GM12878 (cell line): ENCODE results near the gene DIP2C. TPM values are rescaled to one million over a fixed set of nuclear protein-coding genes. Genes with fewer than 3 reads are reported as not detected.

Experiments
- ATAC-seq: fragments of 200-7000 bp; cut with Tn5 transposase; 3 replicates; pipeline ENCODE4 v1.9.1; 2020; ENCODE audit warnings: mild to moderate bottlenecking, moderate library complexity
- BruUV-seq: library from RNA; stranded (reverse); fragments of 400-500 nt; replicated peaks from 2 replicates; lab custom pipeline; 2021; lab: Mats Ljungman, UMichigan
- CTCF ChIA-PET: fragments of 300-600 bp; sonication (Branson Sonifier 250); formaldehyde crosslinking; extraction: SDS; loops from one replicate; lab custom pipeline; 2021; ENCODE audit warnings: inconsistent platforms; lab: Yijun Ruan, JAX
- POLR2A ChIA-PET: fragments of 350-600 bp; formaldehyde crosslinking; extraction: SDS; loops from one replicate; lab custom pipeline; 2021; ENCODE audit warnings: inconsistent platforms; lab: Charles Lee
- RAD21 ChIA-PET: fragments of 300-600 bp; sonication (Branson Sonifier 250); formaldehyde crosslinking; loops from one replicate; lab custom pipeline; 2023; ENCODE audit warnings: antibody characterized with exemption; ENCODE audit not compliant: unreplicated experiment; lab: Charles Lee
- SMC1A ChIA-PET: fragments of 300-600 bp; sonication (Branson Sonifier 250); formaldehyde crosslinking; loops from one replicate; lab custom pipeline; 2023; ENCODE audit not compliant: unreplicated experiment, uncharacterized antibody; lab: Charles Lee
- DNase-seq: peaks from one replicate; pipeline ENCODE4 v3.0.0-alpha.2; 2011; ENCODE audit warnings: low read depth, low spot score
- FAIRE-seq: peaks from 3 replicates; lab custom pipeline; 2011; peaks lifted over from hg19 to GRCh38; lab: Jason Lieb, UNC
- H2AFZ ChIP-seq: 2 replicates; pipeline ENCODE4 v1.6.0; 2011; ENCODE audit warnings: low read depth, low read length, control low read depth; ENCODE audit not compliant: control insufficient read depth
- H3K27ac ChIP-seq: 2 replicates; pipeline ENCODE4 v1.5.1; 2011; ENCODE audit warnings: control low read depth; ENCODE audit not compliant: control insufficient read depth, insufficient read depth
- H3K27me3 ChIP-seq, 2 experiments: replicated peaks in 1 of 2; 2 replicates each; pipeline versions ENCODE4 v1.6.0 to v1.6.1; 2011; ENCODE audit warnings: low read length in 1 of 2; ENCODE audit not compliant: control insufficient read depth in 2 of 2, insufficient read depth in 2 of 2
- H3K36me3 ChIP-seq, 2 experiments: 2 replicates each; pipeline ENCODE4 v1.5.1; 2011; ENCODE audit warnings: low read length in 1 of 2; ENCODE audit not compliant: control insufficient read depth in 2 of 2, insufficient read depth in 2 of 2
- H3K4me1 ChIP-seq: 2 replicates; pipeline ENCODE4 v1.6.1; 2011; ENCODE audit warnings: mild to moderate bottlenecking, low read length, moderate library complexity, mixed read lengths; ENCODE audit not compliant: control insufficient read depth, insufficient read depth
- H3K4me2 ChIP-seq: 2 replicates; pipeline ENCODE4 v1.6.0; 2011; ENCODE audit warnings: control low read depth; ENCODE audit not compliant: control insufficient read depth, insufficient read depth
- H3K4me3 ChIP-seq: fragments of 200-600 bp; sonication (generic); 2 replicates; pipeline ENCODE4 v1.5.1; 2016
- H3K79me2 ChIP-seq: 2 replicates; pipeline ENCODE4 v1.6.0; 2011; ENCODE audit warnings: low read length; ENCODE audit not compliant: control insufficient read depth, insufficient read depth
- H3K9ac ChIP-seq: 2 replicates; pipeline ENCODE4 v1.8.0; 2011; ENCODE audit warnings: low read length, control low read depth, mixed read lengths; ENCODE audit not compliant: control insufficient read depth, insufficient read depth
- H3K9me3 ChIP-seq: replicated peaks from 3 replicates; pipeline ENCODE4 v1.5.1; 2011; ENCODE audit warnings: mild to moderate bottlenecking, low read length; ENCODE audit not compliant: control insufficient read depth, insufficient read depth
- H4K20me1 ChIP-seq: 2 replicates; pipeline ENCODE4 v1.6.0; 2011; ENCODE audit not compliant: control insufficient read depth, insufficient read depth
- BCL11A ChIP-seq: IDR thresholded peaks from 2 replicates; pipeline ENCODE4 v1.6.1; 2011; ENCODE audit warnings: low read depth, low read length
- JUND ChIP-seq: IDR thresholded peaks from 2 replicates; pipeline ENCODE4 v1.6.1; 2012; ENCODE audit warnings: low read depth, mild to moderate bottlenecking, low read length, improper control_type of control experiment, moderate library complexity
- KLF5 ChIP-seq: fragments of 450-650 bp; IDR thresholded peaks from 2 replicates; pipeline ENCODE4 v1.6.1; 2014; ENCODE audit warnings: mild to moderate bottlenecking; ENCODE audit not compliant: partially characterized antibody
- NFIC ChIP-seq: IDR thresholded peaks from 2 replicates; pipeline ENCODE4 v1.6.1; 2012; ENCODE audit warnings: low read depth, mild to moderate bottlenecking, inconsistent platforms, low read length, moderate library complexity
- NFYA ChIP-seq: IDR thresholded peaks from 2 replicates; pipeline ENCODE4 v1.6.1; 2011; ENCODE audit warnings: low read depth, mild to moderate bottlenecking, low read length, improper control_type of control experiment, borderline replicate concordance
- NKRF ChIP-seq: fragments of 450-650 bp; conservative IDR thresholded peaks from 2 replicates; pipeline ENCODE4 v1.6.1; 2017; ENCODE audit warnings: mild to moderate bottlenecking, moderate library complexity
- REST ChIP-seq: IDR thresholded peaks from 2 replicates; pipeline ENCODE4 v1.6.1; 2012; ENCODE audit warnings: mild to moderate bottlenecking, low read depth, low read length
- SMAD1 ChIP-seq: fragments of 450-650 bp; IDR thresholded peaks from 2 replicates; pipeline ENCODE4 v1.6.1; 2018; ENCODE audit warnings: mild to moderate bottlenecking, low read depth; ENCODE audit not compliant: partially characterized antibody
- SREBF2 ChIP-seq: IDR thresholded peaks from 2 replicates; pipeline ENCODE4 v1.6.1; 2012; ENCODE audit warnings: mild to moderate bottlenecking, low read length
- WGBS: methylation state at CpG from one replicate; pipeline ENCODE4 v1.1.6; 2016; ENCODE audit warnings: low lambda C conversion rate; ENCODE audit not compliant: insufficient replicate concordance, insufficient coverage; ENCODE audit errors: missing lambda C conversion rate; 5-methylcytosine and 5-hydroxymethylcytosine counted together
- in situ Hi-C: fragments of 300-500 bp; cut with MboI; formaldehyde crosslinking; loops from 9 replicates; pipeline ENCODE4 v1.14.3; 2018; ENCODE audit warnings: mixed read lengths
- intact Hi-C: fragments of 100-400 bp; cut with micrococcal nuclease; formaldehyde crosslinking; loops from one replicate; pipeline ENCODE4 v1.14.2; 2022; ENCODE audit not compliant: unreplicated experiment
- polyA plus RNA-seq, 11 experiments: library from polyadenylated mRNA; depleted of rRNA in 4 of 11; unstranded in 6 of 11; stranded (reverse) in 5 of 11; fragments of >200 nt; fragmentation: Nextera tagmentation in 4 of 11; fragmentation: Illumina TruSeq in 1 of 11; extraction: Ambion mirVana in 4 of 11; extraction: Trizol in 1 of 11; gene quantifications; 1 replicate in 1 of 11; 2 replicates in 10 of 11; pipeline versions ENCODE4 v1.2.1 to v1.2.3, GENCODE V29; 2011 to 2016; ENCODE audit warnings: inconsistent platforms in 2 of 11, missing spikeins in 2 of 11, low read depth in 1 of 11
- total RNA-seq, 4 experiments: library from RNA; depleted of rRNA in 3 of 4; stranded (reverse); fragments of >200 nt in 3 of 4; fragmentation: Illumina TruSeq in 1 of 4; extraction: Trizol in 1 of 4; gene quantifications; 2 replicates each; pipeline versions ENCODE4 v1.2.1 to v1.2.3, GENCODE V29; 2013 to 2021
- TF ChIP-seq, protein P1 (sequence below): IDR thresholded peaks from 2 replicates; pipeline ENCODE4 v1.6.1; 2011; ENCODE audit warnings: low read depth, low read length, improper control_type of control experiment, borderline replicate concordance
- TF ChIP-seq, protein P2 (sequence below): fragments of 450-650 bp; IDR thresholded peaks from 2 replicates; pipeline ENCODE4 v1.6.1; 2016; ENCODE audit warnings: mild to moderate bottlenecking

The DIP2C gene
- total and polyA plus RNA-seq, 10 of the 15 experiments (the other 5 are each of a cell fraction or from before 2014, with no cell fraction given), result 0.01 to 0.10 (median 0.06) TPM

DNA sequence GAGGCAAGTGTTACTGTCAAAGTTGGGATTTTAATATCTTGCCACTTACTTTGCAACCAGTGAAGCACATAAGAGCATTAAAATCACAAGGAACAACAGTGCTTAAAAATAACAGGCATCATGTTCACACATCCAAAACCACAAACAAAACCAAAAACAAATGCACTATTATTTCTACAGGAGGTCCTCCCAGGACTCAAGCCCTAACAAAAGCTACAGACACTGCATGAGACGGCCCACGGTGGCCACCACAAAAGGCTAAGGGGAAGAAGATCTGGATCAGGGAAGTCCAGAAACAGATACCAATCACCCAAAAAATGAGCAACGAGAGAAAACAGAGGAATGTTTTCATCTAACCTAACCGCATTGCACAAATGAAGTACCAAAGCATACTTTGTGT lies 395.8 kb downstream of the DIP2C start (continued):
- TF ChIP-seq SMAD1 (no peak), BCL11A (no peak)

DNA sequence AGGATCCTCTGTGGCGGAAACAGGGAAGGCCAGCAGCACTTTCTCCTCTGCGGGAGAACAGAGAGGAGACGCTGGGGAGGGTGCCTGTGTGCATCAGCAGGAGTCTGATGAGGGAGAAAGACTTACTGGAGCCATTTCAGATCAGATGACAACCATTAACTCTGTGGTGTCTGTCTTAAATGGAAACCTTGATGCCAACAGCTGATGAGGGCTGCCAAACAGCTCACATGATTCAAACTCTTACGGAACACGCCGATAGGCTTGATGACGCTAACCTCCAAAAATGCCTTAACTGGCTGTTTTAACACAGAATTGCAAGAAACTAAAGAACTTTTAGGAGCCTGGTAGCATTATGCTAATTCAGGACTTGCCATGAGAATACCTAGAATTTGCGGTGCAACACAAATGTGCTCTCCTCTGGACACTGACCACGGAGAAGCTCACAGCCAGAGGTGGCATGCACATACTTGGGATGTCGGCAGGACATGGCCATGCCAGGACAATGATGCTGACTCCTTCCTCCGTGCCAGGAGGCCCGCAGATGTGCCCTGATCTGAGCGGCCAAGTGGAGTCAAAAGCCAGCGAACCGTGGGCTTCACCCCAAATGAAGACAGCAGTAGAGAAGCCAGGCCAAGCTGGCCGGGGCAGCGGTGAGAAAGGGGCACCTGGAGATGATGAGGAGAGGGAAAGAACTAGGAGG lies 399.3 kb downstream of the DIP2C start:
- H3K4me1 ChIP-seq, result no peaks in the 10 kb centered on the region
- TF ChIP-seq, protein P1, sequence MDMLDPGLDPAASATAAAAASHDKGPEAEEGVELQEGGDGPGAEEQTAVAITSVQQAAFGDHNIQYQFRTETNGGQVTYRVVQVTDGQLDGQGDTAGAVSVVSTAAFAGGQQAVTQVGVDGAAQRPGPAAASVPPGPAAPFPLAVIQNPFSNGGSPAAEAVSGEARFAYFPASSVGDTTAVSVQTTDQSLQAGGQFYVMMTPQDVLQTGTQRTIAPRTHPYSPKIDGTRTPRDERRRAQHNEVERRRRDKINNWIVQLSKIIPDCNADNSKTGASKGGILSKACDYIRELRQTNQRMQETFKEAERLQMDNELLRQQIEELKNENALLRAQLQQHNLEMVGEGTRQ, result no peak
- TF ChIP-seq KLF5, result no peak
- no peak for TF ChIP-seq NFIC
- TF ChIP-seq, protein P2, sequence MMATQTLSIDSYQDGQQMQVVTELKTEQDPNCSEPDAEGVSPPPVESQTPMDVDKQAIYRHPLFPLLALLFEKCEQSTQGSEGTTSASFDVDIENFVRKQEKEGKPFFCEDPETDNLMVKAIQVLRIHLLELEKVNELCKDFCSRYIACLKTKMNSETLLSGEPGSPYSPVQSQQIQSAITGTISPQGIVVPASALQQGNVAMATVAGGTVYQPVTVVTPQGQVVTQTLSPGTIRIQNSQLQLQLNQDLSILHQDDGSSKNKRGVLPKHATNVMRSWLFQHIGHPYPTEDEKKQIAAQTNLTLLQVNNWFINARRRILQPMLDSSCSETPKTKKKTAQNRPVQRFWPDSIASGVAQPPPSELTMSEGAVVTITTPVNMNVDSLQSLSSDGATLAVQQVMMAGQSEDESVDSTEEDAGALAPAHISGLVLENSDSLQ, result no peak
- no peak for TF ChIP-seq JUND
- TF ChIP-seq SREBF2, result no peak
- no peak for TF ChIP-seq NFYA
- no peak for TF ChIP-seq REST
- TF ChIP-seq NKRF, result no peak
- TF ChIP-seq, all 136 proteins: peak for 0
- no peak overlapping the region for H3K9ac ChIP-seq
- FAIRE-seq (no peak), ATAC-seq (no peak), DNase-seq (no peak)
- no peaks in the 10 kb centered on the region for H4K20me1 ChIP-seq
- ChIA-PET POLR2A (no interaction called here), CTCF (no interaction called here), SMC1A (no interaction called here), RAD21 (no interaction called here)
- in situ Hi-C loops, result no loop called here
- no peaks in the 10 kb centered on the region for H3K36me3 ChIP-seq
- no peak overlapping the region for H3K4me3 ChIP-seq
- peaks cover 0 to 5% of the 10 kb centered on the region in 2 experiments; a peak in 1 of 4 replicates for H3K27me3 ChIP-seq
- no peaks in the 10 kb centered on the region for H3K9me3 ChIP-seq
- H3K4me2 ChIP-seq, result no peak overlapping the region
- no peaks in the 10 kb centered on the region for H3K79me2 ChIP-seq
- H3K27ac ChIP-seq, result no peak overlapping the region
- BruUV-seq, result no TSS peak
- intact Hi-C loops, result no loop called here
- 84% methylated on average over 17 of the region's 17 CpGs for WGBS
- H2AFZ ChIP-seq, result no peak overlapping the region
